Neutrophil (primary cell): ENCODE results near the gene WLS.
A peak's percentile ranks its signal among the peaks of the same experiment; 100 is the strongest.

Source experiments
- H3K27ac ChIP-seq: fragments of 200-600 bp; sonication (generic); 2 replicates; pipeline ENCODE4 v1.5.1; 2016; ENCODE audit warnings: mild to moderate bottlenecking, moderate library complexity
- H3K27me3 ChIP-seq: fragments of 200-600 bp; sonication (generic); 2 replicates; pipeline ENCODE4 v1.6.0; 2016; ENCODE audit warnings: mild to moderate bottlenecking
- H3K36me3 ChIP-seq: fragments of 200-600 bp; sonication (generic); 2 replicates; pipeline ENCODE4 v1.5.1; 2017
- H3K4me1 ChIP-seq, 2 experiments: fragments of 200-600 bp in 1 of 2; sonication (generic) in 1 of 2; 1 replicate in 1 of 2; 2 replicates in 1 of 2; pipeline versions ENCODE4 v1.5.1 to v1.6.1; 2013 to 2016; ENCODE audit warnings: low read depth in 1 of 2, low read length in 1 of 2, mild to moderate bottlenecking in 1 of 2, moderate library complexity in 1 of 2; ENCODE audit not compliant: control insufficient read depth in 1 of 2, insufficient read depth in 1 of 2
- H3K4me3 ChIP-seq, 2 experiments: fragments of 200-600 bp in 1 of 2; sonication (generic) in 1 of 2; 1 replicate in 1 of 2; 2 replicates in 1 of 2; pipeline ENCODE4 v1.5.1; 2013 to 2016; ENCODE audit warnings: low read depth in 1 of 2, low read length in 1 of 2, mild to moderate bottlenecking in 1 of 2, moderate library complexity in 1 of 2
- H3K9me3 ChIP-seq: fragments of 200-600 bp; sonication (generic); 2 replicates; pipeline ENCODE4 v1.5.1; 2016
- CTCF ChIP-seq: fragments of 200-600 bp; sonication (generic); IDR thresholded peaks from 2 replicates; pipeline ENCODE4 v1.5.1; 2016; ENCODE audit warnings: antibody characterized with exemption

The WLS gene

GRCh38 chr1:68142036-68142435 lies 90.3 kb downstream of the WLS start:
- Histone ChIP-seq H3K9me3 (no peaks in the 10 kb centered on the region), H3K4me3 (no peak overlapping the region), H3K4me1 (peaks cover 52 to 63% of the 10 kb centered on the region in 2 experiments), H3K27ac (peak overlapping the region; percentile 4), H3K27me3 (no peaks in the 10 kb centered on the region), H3K36me3 (peaks cover 16% of the 10 kb centered on the region)
- TF ChIP-seq CTCF: no peak

- TF ChIP-seq CTCF: no peak
- H3K4me1 ChIP-seq: peaks cover 52 to 63% of the 10 kb centered on the region in 2 experiments
- no peak overlapping the region for H3K27ac ChIP-seq
- H3K27me3 ChIP-seq: no peaks in the 10 kb centered on the region
- H3K9me3 ChIP-seq: no peaks in the 10 kb centered on the region
- H3K4me3 ChIP-seq: no peak overlapping the region
- H3K36me3 ChIP-seq: peaks cover 16% of the 10 kb centered on the region
Measured at GRCh38 chr1:68141071-68142021, 91.0 kb downstream of the WLS start.

- peaks cover 47 to 57% of the 10 kb centered on the region in 2 experiments for H3K4me1 ChIP-seq
- peaks cover 16% of the 10 kb centered on the region for H3K36me3 ChIP-seq
- no peaks in the 10 kb centered on the region for H3K9me3 ChIP-seq
- H3K4me3 ChIP-seq: no peak overlapping the region
- no peak for TF ChIP-seq CTCF
- no peak overlapping the region for H3K27ac ChIP-seq
- no peaks in the 10 kb centered on the region for H3K27me3 ChIP-seq
Measured at GRCh38 chr1:68140536-68140935, 91.8 kb downstream of the WLS start.

GRCh38 chr1:68136187-68136586 lies 96.1 kb downstream of the WLS start:
- H3K4me3 ChIP-seq: no peak overlapping the region
- no peaks in the 10 kb centered on the region for H3K9me3 ChIP-seq
- no peak for TF ChIP-seq CTCF
- peaks cover 18% of the 10 kb centered on the region for H3K36me3 ChIP-seq
- H3K4me1 ChIP-seq: peaks cover 13 to 21% of the 10 kb centered on the region in 2 experiments
- no peaks in the 10 kb centered on the region for H3K27me3 ChIP-seq
- no peak overlapping the region for H3K27ac ChIP-seq

- H3K9me3 ChIP-seq: no peaks in the 10 kb centered on the region
- no peak overlapping the region for H3K4me3 ChIP-seq
- no peaks in the 10 kb centered on the region for H3K27me3 ChIP-seq
- no peak overlapping the region for H3K27ac ChIP-seq
- no peak for TF ChIP-seq CTCF
- H3K4me1 ChIP-seq: peaks cover 0 to 4% of the 10 kb centered on the region in 2 experiments
- H3K36me3 ChIP-seq: peaks cover 16% of the 10 kb centered on the region
Measured at GRCh38 chr1:68132426-68133130, 99.7 kb downstream of the WLS start.
